SK-N-MC (cell line): ENCODE measurements around the gene MTUS2.

ENCODE experiments used
- EZH2 ChIP-seq: fragments of 200-600 bp; sonication (generic); IDR thresholded peaks from one replicate; pipeline ENCODE4 v1.6.1; 2017; ENCODE audit warnings: antibody characterized with exemption
- POLR2AphosphoS5 ChIP-seq: IDR thresholded peaks from 2 replicates; pipeline ENCODE4 v1.6.1; 2012; ENCODE audit warnings: mild to moderate bottlenecking, low read depth, low read length, borderline replicate concordance

DNA sequence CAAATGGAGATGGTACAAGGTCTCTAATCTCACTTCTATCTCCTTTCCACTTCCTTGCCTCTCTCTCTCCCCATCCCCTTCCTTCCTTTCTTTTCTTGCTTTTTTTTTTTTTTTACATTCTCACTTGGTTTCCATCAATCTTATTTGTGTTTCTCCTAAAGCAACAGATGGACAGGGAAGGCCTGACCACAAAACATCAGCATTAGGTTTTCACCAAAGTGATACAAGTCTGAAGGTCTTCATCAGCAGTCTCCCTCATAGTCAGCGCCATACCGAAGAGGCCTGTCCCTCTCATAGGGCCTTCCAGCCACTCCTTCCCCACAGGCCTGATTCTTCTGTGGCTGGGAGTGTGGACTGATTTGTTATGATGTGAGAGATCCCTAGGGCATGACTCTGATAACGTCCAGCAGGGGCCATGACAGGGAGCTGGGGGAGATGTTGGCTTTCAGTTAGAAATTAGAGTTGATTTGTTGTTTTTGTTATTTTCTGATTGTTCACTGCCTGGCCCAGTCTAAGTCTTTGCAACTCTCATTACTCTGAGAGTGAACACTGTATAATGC lies 616.7 kb downstream of the MTUS2 start:
- TF ChIP-seq EZH2 (no peak), POLR2AphosphoS5 (no peak)
